K562 (cell line): ENCODE measurements around the gene MGP. TPM values are rescaled to one million over a fixed set of nuclear protein-coding genes. Genes with fewer than 3 reads are reported as not detected.

Experiments used
- ATAC-seq: fragments of 200-7000 bp; cut with Tn5 transposase; 3 replicates; pipeline ENCODE4 v1.9.1; 2020; ENCODE audit warnings: moderate library complexity
- BruUV-seq: library from RNA; stranded (reverse); fragments of 400-500 nt; replicated peaks from 2 replicates; lab custom pipeline; 2021; lab: Mats Ljungman, UMichigan
- CTCF ChIA-PET: fragments of 300-600 bp; formaldehyde crosslinking; extraction: SDS; loops from one replicate; lab custom pipeline; 2021; ENCODE audit warnings: low intra/inter-chr PET ratio; lab: Yijun Ruan, JAX
- POLR2A ChIA-PET: fragments of 300-600, 350-650 bp; sonication (Branson Sonifier 250); formaldehyde crosslinking; extraction: SDS; loops from one replicate; lab custom pipeline; 2021; ENCODE audit warnings: antibody characterized with exemption, inconsistent platforms; lab: Yijun Ruan, JAX
- DNase-seq, 4 experiments: peaks; one replicate each; pipeline versions ENCODE4 v3.0.0 to v3.0.0-alpha.2; 2011 to 2018; ENCODE audit warnings: low spot score in 3 of 4, mixed read lengths in 3 of 4; ENCODE audit errors: extremely low read depth in 1 of 4
- FAIRE-seq: peaks from 2 replicates; lab custom pipeline; 2011; peaks lifted over from hg19 to GRCh38; lab: Jason Lieb, UNC
- H2AFZ ChIP-seq: 2 replicates; pipeline ENCODE4 v1.6.0; 2011; ENCODE audit warnings: low read depth, low read length, control low read depth, inconsistent platforms
- H3K27ac ChIP-seq: fragments of 200-600 bp; 3 replicates; pipeline ENCODE4 v1.8.0; 2011; ENCODE audit warnings: low read depth, mild to moderate bottlenecking, control low read depth, inconsistent platforms, low read length, moderate library complexity, mixed read lengths; ENCODE audit errors: extremely low read depth
- H3K27me3 ChIP-seq, 2 experiments: fragments of 300-600 bp in 1 of 2; 2 replicates in 1 of 2; 3 replicates in 1 of 2; pipeline versions ENCODE4 v1.6.0 to v1.8.0; 2011; ENCODE audit warnings: inconsistent platforms in 2 of 2, low read length in 2 of 2, mild to moderate bottlenecking in 1 of 2, mixed read lengths in 1 of 2, moderate library complexity in 1 of 2; ENCODE audit not compliant: control insufficient read depth in 2 of 2, insufficient read depth in 2 of 2
- H3K36me3 ChIP-seq: fragments of 300-600 bp; 3 replicates; pipeline ENCODE4 v1.8.0; 2011; ENCODE audit warnings: mild to moderate bottlenecking, low read length, inconsistent platforms; ENCODE audit not compliant: control insufficient read depth, insufficient read depth
- H3K4me1 ChIP-seq, 2 experiments: fragments of 200-600 bp in 1 of 2; replicated peaks in 1 of 2; 2 replicates in 1 of 2; 3 replicates in 1 of 2; pipeline versions ENCODE4 v1.5.1 to v1.8.0; 2011; ENCODE audit warnings: inconsistent platforms in 2 of 2, low read length in 2 of 2, mild to moderate bottlenecking in 1 of 2, mixed read lengths in 1 of 2, moderate library complexity in 1 of 2; ENCODE audit not compliant: control insufficient read depth in 2 of 2, insufficient read depth in 2 of 2
- H3K4me2 ChIP-seq: 2 replicates; pipeline ENCODE4 v1.6.1; 2011; ENCODE audit warnings: low read length, control low read depth, inconsistent platforms, mixed read lengths; ENCODE audit not compliant: insufficient read depth
- H3K4me3 ChIP-seq: fragments of 200-600 bp; sonication (generic), shearing (Covaris generic); 2 replicates; pipeline ENCODE4 v1.5.1; 2016; ENCODE audit warnings: control low read depth, inconsistent platforms
- H3K79me2 ChIP-seq: fragments of 200-600 bp; 3 replicates; pipeline ENCODE4 v1.8.0; 2011; ENCODE audit warnings: low read length, inconsistent platforms; ENCODE audit not compliant: control insufficient read depth, insufficient read depth
- H3K9ac ChIP-seq, 2 experiments: 2 replicates each; pipeline versions ENCODE4 v1.6.0 to v1.6.1; 2011; ENCODE audit warnings: low read depth in 2 of 2, low read length in 2 of 2, control low read depth in 1 of 2, inconsistent platforms in 1 of 2, mild to moderate bottlenecking in 1 of 2, mixed read lengths in 1 of 2; ENCODE audit not compliant: insufficient read depth in 1 of 2
- H3K9me1 ChIP-seq: one replicate; pipeline ENCODE4 v1.6.0; 2011; ENCODE audit warnings: inconsistent platforms, mild to moderate bottlenecking, low read length, moderate library complexity; ENCODE audit not compliant: control insufficient read depth, insufficient read depth
- H3K9me3 ChIP-seq: replicated peaks from 2 replicates; pipeline ENCODE4 v1.5.1; 2011; ENCODE audit warnings: low read depth, low read length, inconsistent platforms; ENCODE audit not compliant: control insufficient read depth, insufficient read depth
- H4K20me1 ChIP-seq: replicated peaks from 2 replicates; pipeline ENCODE4 v1.6.1; 2011; ENCODE audit warnings: low read length, inconsistent platforms, mixed read lengths; ENCODE audit not compliant: control insufficient read depth, insufficient read depth
- CBFA2T3 ChIP-seq: fragments of 450-650 bp; IDR thresholded peaks from 2 replicates; pipeline ENCODE4 v1.6.1; 2017
- JUND ChIP-seq, 2 experiments: IDR thresholded peaks; 2 replicates in 1 of 2; 3 replicates in 1 of 2; pipeline ENCODE4 v1.6.1; 2011; ENCODE audit warnings: borderline replicate concordance in 2 of 2, low read depth in 2 of 2, low read length in 2 of 2, improper control_type of control experiment in 1 of 2, missing biosample characterization in 1 of 2, missing genetic modification characterization in 1 of 2, missing genetic modification reagents in 1 of 2
- SNIP1 ChIP-seq: fragments of 450-650 bp; IDR thresholded peaks from 2 replicates; pipeline ENCODE4 v1.7.1; 2017; ENCODE audit warnings: low read depth, mild to moderate bottlenecking
- WGBS: fragments of 100-300 bp; shearing (Covaris generic); methylation state at CpG from one replicate; pipeline ENCODE4 v1.1.6; 2016; ENCODE audit warnings: low coverage, mixed read lengths; ENCODE audit not compliant: insufficient coverage; ENCODE audit errors: missing lambda C conversion rate; 5-methylcytosine and 5-hydroxymethylcytosine counted together
- in situ Hi-C: fragments of 300-500 bp; cut with MboI; formaldehyde crosslinking; loops from 4 replicates; pipeline ENCODE4 v1.15.0; 2018; ENCODE audit warnings: inconsistent platforms, mixed read lengths
- intact Hi-C: fragments of 100-400 bp; cut with micrococcal nuclease; formaldehyde crosslinking; loops from 2 replicates; pipeline ENCODE4 v1.14.2; 2022
- polyA plus RNA-seq, 8 experiments: library from polyadenylated mRNA; depleted of rRNA in 4 of 8; stranded (reverse) in 5 of 8; unstranded in 3 of 8; fragments of >200 nt; fragmentation: Nextera tagmentation in 2 of 8; fragmentation: Illumina TruSeq in 1 of 8; extraction: Ambion mirVana in 2 of 8; extraction: Trizol in 1 of 8; gene quantifications; 2 replicates each; pipeline versions ENCODE4 v1.2.1 to v1.2.3, GENCODE V29; 2011 to 2014; ENCODE audit warnings: inconsistent platforms in 1 of 8, missing spikeins in 1 of 8
- total RNA-seq, 7 experiments: library from RNA; depleted of rRNA in 6 of 7; stranded (reverse); fragments of >200 nt in 6 of 7; fragmentation: Illumina TruSeq in 2 of 7; extraction: Trizol in 2 of 7; gene quantifications; 2 replicates each; pipeline versions ENCODE4 v1.2.1 to v1.2.3, GENCODE V29; 2011 to 2021; ENCODE audit warnings: low replicate concordance in 1 of 7
- TF ChIP-seq, protein P1 (sequence below): fragments of 250-450 bp; sonication (Bioruptor Pico); IDR thresholded peaks from 2 replicates; pipeline ENCODE4 v1.5.0; 2021; ENCODE audit warnings: mild to moderate bottlenecking, moderate library complexity

Gene MGP
- total and polyA plus RNA-seq, 9 of the 15 experiments (the other 6 are each of a cell fraction or from before 2014, with no cell fraction given) = 1.2 TPM; not detected in 8

DNA sequence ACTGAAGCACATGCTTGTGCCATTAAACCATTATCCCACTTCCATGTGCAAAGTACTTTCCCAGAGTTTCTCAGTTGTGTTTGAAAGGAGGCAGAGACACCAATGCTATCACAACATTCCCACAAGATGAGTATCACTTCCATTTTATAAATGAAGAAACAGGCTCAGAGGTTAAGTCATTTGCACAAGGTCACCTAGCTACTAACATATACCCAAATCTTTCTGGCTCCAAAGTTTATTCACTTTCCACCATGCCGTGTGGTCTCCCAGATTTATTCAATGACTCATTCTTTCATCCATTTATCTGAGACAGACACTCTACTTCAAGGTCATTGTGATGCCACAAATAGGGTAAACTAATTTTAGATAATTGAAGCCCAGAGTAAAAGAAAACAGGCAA is 51.7 kb downstream of the MGP start:
- TF ChIP-seq CBFA2T3 = 0 out of 2 replicates have a peak, but pooled peaks have one; percentile 9
- no peak for TF ChIP-seq SNIP1
- 0 out of 2 replicates have a peak, but pooled peaks have one; percentile 22 for TF ChIP-seq JUND (IDR thresholded peaks at IDR 0.05; ENCODE audit: borderline replicate concordance, low read depth, low read length)
- no peak for TF ChIP-seq JUND (tag; IDR thresholded peaks at IDR 0.05; ENCODE audit: borderline replicate concordance, low read depth, low read length)
- TF ChIP-seq, protein P1, sequence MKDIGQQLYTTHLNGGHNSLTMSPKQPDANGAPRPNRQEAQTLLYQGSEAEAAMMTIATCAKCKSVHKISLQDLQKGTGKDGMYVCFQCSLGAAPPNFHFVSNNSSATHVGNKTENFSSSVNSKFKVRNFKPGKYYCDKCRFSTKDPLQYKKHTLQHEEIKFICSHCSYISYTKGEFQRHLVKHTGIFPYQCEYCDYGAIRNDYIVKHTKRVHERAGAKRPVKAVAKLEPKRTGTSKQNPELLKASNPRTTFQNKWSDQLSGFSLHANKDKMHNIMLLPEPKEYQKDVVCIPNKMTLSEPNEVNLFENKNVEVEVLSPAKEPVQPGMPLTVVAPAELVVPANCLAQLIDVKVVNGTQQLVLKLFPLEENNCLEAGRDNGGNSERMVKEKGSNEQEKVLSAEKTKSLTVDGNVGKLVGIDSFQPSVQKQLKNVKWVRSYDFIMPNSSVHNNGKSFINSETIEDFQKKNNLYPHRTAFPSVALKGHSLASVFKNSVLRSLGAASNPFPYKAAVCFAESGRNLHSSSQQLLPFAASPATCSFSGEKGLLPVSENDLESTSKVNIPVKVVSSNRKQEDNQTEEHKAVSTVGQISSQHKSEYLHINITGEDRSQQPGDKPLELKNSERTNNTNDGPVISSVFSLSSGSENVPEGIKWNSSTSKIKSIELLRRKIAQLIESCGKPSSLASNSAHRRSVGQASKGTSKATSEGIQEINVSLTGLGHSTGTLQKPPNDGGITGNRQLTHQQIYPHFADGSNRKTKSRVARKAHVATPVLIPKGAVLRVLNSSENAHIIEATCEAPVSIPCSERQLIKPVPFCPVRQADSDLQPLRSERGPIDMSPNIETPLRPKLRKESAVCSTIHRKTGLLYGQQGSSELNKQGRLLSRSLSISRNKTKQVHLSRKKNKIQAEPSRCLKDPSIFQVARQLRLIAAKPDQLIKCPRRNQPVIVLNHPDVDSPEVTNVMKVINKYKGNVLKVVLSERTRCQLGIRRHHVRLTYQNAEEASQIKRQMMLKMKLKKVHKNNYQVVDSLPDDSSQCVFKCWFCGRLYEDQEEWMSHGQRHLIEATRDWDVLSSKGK (CRISPR knock-in tag) = no peak
- Histone ChIP-seq H3K79me2 (no peaks in the 10 kb centered on the region), H3K27ac (no peak overlapping the region), H3K9me3 (no peaks in the 10 kb centered on the region), H3K27me3 (no peaks in the 10 kb centered on the region), H3K9ac (no peak overlapping the region), H3K4me1 (peaks cover 0 to 15% of the 10 kb centered on the region in 2 experiments; a peak in 3 of 5 replicates), H3K4me2 (no peak overlapping the region), H4K20me1 (no peaks in the 10 kb centered on the region), H3K9me1 (no peaks in the 10 kb centered on the region), H2AFZ (no peak overlapping the region), H3K4me3 (no peak overlapping the region), H3K36me3 (no peaks in the 10 kb centered on the region)
- in situ Hi-C loops = no loop called here
- no TSS peak for BruUV-seq
- ChIA-PET POLR2A (interaction anchor here (0.9 kb wide), 1 partner anchor 20 kb away, joined by 3 read pairs; no protein-coding TSS in a partner anchor), CTCF (no interaction called here)
- no peak for DNase-seq
- no peak for ATAC-seq
- intact Hi-C loops = no loop called here
- 25% methylated on average over 1 of the region's 1 CpG for WGBS
- no peak for FAIRE-seq
